Measurements from ENCODE around the gene STK11.

STK11 gene, protein sequence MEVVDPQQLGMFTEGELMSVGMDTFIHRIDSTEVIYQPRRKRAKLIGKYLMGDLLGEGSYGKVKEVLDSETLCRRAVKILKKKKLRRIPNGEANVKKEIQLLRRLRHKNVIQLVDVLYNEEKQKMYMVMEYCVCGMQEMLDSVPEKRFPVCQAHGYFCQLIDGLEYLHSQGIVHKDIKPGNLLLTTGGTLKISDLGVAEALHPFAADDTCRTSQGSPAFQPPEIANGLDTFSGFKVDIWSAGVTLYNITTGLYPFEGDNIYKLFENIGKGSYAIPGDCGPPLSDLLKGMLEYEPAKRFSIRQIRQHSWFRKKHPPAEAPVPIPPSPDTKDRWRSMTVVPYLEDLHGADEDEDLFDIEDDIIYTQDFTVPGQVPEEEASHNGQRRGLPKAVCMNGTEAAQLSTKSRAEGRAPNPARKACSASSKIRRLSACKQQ

DNA sequence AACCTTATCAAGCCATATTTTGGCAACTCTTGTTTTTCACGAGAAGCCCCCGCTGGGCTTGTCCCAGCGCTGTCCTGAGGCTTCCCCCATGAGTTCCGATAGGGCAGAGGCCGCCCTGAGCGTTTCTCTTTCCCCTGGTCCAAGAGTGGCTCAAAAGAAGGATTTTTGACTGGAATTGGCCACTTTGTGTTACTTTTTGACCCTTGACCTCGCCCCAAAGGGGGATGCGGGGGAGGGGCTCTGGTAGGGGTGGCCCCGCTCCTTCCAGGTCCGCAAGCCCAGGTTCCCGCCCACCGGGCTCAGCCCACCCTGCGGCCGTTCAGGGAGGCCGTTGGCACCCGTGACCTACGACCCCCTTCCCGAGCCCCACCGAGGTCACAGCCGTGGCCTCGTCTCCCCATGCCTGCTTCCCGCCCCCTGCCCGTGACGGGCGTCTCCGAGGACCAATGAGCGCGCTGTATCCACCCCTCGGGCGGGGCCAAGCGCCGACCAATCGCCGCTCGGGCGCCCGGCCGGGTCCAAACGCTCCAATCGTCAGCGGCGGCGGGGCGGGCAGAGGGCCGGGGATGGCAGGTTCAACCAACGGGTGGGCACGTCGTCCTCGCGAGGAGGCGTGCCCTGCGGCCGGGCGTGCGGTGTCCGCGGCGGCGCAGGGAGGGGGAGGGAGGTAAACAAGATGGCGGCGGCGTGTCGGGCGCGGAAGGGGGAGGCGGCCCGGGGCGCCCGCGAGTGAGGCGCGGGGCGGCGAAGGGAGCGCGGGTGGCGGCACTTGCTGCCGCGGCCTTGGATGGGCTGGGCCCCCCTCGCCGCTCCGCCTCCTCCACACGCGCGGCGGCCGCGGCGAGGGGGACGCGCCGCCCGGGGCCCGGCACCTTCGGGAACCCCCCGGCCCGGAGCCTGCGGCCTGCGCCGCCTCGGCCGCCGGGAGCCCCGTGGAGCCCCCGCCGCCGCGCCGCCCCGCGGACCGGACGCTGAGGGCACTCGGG is at the start of gene STK11:
Gene STK11 (plus strand): TSS at position 665 of the 986 bp plus-strand sequence. CDS start 1,136 bp downstream, outside the sequence.
- DNase-seq, result peak; percentile 74

DNA sequence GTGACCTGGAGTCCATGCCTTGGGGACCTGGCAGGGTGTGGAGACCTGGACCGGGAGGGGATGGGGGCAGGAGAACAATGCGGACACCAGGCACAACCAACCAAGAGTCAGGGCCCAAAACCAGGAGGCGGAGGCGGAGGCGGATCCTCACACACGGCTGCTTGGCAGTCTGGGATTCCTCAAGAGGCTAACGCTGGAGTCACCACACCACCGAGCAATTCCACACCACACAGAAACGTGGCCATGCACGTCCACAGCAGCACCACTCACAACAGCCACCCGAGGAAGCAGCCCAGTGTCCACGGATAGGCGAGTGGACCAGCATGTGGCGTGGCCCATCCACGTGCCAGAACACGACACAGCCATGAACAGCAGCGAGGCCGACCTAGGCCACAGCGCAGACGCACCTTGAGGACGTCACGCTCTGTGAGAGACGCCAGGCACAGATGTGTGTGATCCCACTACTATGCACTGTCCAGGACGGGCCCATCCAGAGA is 49.2 kb upstream of the STK11 start:
- no peak for DNase-seq

DNA sequence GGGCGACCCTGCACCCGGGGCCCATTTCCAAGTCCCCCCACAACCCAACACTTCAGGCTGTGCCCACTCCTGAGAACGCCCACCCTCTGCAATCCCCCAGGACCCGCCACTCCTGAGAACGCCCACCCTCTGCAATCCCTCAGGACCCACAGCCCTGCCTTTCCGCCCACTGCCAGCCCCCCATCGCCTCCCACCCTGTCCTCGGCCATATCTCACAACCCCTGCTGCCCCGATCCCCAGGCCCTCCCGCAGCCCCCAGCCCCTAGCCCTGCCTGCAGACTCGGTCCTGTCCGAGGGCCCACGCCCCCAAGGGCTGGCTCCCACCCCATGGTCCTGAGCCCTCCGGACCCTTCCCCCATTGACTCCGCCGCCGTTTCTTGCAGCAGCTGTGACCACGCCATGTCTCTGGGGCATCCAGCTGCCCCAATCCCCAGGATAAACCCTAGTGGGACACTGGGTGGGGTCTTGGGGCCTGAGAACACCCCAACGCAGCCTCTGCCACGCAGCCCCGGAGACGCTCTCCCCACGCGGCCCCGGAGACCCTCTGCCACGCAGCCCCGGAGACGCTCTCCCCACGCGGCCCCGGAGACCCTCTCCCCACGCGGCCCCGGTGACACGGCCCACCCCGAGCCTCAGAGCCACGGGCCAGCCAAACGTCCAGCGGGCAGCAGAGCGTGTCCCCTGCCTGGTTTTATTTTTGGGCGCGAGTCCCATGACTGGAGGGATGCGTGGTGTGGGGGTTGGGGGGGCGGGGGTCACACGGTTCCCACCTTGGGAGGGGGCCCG is 48.6 kb upstream of the STK11 start:
- no peak for DNase-seq

DNA sequence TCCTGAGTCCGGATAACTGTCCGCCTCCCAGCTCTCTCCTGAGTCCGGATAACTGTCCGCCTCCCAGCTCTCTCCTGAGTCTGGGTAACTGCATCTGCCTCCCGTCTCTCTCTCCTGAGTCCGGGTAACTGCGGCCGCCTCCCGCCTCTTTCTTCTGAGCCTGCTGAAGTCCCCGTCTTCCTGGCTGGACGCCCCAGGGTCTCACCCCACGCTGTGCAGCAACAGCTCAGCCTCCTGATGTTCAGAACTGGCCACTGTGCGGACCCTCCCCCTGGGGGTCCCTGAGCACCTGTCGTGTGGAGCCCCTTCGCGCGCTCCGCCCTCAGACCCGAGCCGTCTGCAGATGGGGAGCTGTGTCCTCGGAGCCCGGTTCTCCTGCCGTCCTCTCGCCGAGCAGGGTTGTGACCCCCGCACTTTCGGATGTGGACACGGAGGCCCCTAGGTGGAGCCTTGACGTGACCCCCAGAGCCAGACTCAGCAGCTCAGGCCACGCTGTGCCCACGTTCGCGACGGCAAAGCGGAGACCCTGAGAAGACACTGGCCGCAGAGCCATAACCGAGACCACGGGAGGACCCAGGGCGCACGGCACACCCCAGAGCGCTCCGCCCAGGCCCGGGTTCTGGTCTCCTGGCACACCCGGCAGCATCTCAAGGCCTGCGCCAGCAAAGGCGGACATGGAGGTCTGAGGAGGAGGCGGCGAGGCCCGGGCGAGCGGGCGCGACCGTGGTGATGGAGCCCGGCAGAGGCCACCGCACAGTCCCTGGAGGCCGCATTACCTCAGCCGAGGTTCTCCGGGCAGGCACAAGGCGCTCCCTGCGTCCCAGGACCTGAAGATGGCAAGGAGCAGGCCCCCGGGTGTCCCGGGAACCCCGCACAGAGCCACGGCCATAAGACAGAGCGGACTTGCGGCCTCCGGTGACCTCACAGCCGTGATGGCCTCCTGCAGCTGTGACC is 47.4 kb upstream of the STK11 start:
- no peak for DNase-seq

DNA sequence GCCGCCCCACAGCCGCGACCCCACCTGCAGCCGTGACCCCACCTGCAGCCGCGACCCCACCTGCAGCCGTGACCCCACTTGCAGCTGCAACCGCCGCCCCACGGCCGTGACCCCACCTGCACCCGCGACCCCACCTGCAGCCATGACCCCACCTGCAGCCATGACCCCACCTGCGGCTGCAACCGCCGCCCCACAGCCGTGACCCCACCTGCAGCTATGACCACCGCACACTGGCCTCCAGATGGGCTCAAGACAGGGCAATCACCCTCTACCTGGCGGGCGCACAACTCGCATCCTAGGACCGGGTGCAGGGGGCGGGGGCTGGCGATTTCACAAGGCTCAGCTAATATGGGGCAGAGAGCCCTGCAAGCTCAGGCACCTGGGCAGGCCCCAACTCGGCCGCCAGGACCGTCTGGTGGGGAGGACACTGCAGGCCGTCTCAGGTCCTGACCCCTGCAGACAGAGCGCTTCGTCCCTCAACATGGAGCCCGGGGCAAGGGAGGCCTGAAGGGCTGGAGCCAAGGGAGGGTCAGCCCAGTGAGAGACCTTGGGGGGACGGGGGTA is 46.6 kb upstream of the STK11 start:
- no peak for DNase-seq

DNA sequence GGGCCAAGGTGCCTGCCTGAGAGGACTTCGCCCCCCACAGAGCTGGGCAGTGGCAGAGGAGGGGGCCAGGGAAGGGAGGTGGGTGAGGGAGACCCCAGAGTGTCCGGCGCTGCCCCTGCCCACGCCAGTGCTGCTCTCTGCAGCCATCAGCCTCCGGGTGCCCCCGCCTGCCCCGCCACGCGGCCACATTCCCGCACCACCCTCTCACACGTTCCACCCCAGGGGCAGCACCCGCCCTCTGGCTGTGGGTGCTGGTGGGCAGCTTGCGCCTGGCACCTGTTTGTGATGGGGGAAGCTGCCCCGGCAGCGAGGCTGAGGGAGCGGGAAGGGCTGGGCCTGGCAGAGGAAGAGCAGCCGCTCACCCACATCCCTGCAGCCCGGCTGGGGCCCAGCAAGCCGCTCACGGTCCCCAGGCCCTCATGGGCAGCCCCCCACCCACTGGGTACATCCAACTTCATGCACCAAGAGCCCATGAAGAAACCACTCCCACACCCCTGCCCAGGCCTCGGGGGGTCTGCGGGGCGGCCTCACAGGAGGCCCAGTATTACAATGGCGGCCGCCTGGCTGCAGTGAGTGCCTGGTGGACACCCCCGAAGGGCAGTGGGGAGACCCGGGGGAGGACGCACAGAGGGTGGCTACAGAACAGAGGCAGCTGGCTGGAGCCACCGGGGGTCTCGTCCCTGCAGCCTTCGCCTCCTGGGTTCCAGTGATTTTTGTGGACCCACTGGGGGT is 45.5 kb upstream of the STK11 start:
- no peak for DNase-seq

DNA sequence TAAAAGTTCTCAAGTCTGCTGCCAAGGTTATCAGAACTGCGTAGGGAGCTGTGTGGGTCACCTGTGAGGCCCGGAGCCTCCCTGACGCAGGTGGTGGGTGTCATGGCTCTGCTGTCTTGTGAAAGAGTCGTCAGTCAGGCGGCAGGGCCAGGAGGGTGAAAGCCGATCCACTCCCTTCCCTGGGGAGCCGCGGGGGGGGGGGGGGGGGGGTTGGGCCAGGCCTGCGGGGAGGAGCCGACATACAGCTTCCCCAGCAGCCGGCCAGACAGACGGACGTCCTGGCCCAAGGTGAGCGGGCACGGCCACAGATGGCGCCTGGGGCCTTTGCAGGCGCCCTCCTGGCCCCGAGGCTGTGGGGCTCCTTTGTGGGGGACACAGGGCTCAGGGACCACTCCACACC is 43.9 kb upstream of the STK11 start:
- DNase-seq, result no peak

DNA sequence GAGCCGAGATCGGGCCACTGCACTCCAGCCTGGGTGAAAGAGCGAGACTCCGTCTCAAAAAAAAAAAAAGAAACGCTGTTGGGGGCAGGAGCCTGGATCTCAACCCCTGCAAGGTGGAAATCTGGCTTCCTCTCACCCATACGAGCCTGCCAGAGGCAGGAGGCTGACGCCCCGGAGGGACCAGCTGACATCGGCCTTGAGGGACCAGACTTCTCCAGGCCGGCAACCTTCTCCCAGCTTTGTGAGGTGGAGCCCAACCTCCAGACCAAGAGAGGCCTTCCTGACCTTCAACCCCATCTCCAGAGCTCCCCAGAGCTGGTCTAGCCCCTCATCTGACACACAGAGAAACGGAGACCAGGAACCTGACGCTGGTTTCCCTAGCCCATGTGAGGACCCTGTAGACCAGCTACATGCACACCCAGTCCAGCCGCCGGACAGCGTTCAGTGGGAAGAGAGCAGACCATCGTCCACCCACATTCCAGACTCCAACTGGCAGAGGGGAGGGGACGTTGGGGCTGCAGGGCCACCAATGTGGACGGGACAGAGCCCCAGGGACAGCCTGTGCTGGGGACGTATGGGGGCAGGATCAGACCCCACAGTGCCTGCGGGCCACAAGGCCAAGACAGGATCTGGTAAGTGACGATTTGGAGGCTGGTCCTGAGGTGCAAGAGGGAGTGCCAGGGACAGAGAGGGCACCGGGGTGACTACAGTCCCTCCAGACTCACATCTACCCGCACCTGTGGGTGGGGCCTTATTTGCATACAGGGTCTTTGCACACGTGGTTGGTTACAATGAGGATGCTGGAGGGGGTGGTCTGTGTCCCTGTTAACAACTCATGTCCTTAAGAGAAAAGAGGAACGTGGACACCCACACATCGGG is 42.9 kb upstream of the STK11 start:
- DNase-seq, result no peak

DNA sequence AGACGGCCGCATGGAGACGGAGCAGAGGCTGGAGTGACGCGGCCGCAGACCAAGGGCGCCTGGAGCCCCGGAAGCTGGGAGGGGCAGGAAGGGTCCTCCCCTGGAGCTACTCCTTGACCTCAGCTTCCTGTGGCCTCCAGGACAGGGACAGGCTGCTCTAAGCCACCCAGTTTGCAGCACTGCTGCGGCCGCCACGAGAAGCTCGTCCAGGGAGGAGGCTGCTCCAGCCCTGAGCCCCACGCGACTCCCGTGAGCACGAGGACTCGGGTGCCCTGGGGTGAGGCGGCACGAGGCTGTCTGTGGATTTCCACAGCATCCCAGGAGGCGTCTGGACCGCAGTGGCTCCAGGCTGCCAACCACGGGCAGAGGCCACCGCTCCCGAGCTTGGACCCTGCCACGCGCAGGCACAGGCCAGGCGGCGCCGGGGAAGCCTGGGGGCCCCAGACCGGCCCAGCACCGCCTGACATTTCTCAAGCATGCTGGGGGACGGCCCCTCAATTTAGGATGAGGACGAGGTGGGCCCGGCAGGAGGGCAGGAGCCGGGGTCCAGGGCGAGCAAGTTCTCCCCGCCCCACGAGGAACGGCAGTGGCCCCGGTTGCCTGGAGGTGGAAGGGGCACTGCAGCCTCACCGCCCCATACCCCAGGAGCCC is 42.2 kb upstream of the STK11 start:
- DNase-seq, result no peak

DNA sequence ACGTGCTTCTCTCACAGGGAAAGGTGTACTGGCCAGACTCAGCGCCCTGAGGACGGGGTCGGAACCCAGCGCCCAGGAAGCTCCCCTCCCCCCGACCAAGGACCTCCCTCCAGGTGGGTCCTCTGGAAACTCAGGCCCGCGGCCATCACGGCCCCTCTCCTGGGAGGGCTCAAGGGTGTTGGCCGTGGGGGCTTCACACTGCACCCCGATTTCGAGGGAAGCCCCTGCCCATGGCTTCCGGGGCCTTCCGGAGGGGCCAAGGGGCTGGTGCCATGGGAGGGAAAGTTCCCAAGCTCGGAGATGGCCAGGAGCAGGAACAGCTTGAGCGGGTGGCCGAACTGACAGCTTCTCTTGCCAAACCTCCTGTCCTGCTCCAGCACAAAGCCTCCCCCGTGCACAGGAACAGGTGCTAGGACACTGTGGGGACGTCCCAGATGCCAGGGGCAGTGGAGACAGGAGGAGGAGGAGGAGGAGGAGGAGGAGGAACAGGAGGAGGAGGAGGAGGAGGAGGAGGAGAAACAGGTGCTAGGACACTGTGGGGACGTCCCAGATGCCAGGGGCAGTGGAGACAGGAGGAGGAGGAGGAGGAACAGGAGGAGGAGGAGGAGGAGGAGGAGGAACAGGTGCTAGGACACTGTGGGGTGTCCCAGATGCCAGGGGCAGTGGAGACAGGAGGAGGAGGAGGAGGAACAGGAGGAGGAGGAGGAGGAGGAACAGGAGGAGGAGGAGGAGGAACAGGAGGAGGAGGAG is 41.5 kb upstream of the STK11 start:
- no peak for DNase-seq

DNA sequence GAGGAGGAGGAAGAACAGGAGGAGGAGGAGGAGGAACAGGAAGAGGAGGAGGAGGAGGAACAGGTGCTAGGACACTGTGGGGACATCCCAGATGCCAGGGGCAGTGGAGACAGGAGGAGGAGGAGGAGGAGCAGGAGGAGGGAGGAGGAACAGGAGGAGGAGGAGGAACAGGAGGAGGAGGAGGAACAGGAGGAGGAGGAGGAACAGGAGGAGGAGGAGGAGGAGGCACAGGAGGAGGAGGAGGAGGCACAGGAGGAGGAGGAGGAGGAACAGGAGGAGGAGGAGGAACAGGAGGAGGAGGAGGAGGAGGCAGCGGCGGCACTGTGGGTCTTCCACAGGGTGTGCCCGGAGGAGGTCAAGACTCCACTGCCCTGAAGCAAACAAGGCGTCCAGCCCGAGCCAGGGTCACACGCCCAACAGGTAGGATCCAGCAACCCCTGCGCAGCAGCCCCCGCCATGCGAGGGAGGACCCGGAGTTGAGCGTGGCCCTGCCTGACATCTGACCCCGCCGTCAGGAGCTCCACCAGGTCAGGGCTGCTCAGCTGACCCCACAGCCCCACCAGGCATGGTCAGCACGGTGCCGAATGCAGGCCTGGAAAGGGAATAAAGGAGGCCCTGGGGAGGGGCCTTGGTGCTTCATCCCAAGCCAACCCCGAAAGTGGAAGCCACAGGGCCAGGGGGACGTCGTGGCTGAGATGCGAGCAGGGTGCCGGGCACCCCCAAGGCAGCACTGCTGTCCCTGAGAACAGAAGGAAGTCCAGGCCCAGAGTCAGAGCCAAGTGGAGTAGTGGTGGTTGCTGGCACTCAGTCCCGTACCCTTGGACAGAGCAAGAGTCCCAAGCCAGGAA is 40.7 kb upstream of the STK11 start:
- no peak for DNase-seq

DNA sequence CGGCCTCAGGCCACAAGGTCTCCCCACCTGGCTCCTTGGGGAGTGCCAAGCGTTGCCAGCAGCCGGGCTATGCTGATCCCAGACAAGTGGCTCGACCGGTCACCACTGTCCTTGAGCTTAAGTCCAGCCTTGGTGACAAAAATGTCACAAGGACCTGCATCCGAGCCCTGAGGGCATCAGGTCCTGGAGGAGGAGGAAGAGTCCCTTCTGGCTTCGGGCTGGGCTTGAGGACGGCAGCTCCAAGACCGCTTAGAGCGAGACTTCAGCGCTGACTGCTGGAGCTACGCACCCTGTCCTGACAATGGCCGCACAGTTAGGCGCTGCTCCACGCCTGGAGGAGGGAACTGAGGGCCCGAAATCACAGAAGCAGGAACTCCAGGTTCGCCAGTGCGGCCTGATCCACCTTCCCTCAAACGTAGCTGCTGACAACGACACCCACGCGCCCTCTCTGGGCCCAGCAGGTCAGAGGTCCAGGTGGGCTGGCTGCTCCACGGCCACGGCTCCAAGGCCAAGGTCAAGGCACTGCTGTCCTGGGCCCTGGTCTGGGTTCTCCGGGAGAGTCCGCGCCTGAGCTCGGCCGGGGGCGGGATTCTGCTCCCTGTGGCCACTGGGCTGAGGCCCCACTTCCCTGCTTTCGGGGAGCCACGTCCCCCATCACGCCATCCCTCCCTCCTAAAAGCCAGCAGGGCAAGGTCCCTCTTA is 38.6 kb upstream of the STK11 start:
- DNase-seq, result no peak

DNA sequence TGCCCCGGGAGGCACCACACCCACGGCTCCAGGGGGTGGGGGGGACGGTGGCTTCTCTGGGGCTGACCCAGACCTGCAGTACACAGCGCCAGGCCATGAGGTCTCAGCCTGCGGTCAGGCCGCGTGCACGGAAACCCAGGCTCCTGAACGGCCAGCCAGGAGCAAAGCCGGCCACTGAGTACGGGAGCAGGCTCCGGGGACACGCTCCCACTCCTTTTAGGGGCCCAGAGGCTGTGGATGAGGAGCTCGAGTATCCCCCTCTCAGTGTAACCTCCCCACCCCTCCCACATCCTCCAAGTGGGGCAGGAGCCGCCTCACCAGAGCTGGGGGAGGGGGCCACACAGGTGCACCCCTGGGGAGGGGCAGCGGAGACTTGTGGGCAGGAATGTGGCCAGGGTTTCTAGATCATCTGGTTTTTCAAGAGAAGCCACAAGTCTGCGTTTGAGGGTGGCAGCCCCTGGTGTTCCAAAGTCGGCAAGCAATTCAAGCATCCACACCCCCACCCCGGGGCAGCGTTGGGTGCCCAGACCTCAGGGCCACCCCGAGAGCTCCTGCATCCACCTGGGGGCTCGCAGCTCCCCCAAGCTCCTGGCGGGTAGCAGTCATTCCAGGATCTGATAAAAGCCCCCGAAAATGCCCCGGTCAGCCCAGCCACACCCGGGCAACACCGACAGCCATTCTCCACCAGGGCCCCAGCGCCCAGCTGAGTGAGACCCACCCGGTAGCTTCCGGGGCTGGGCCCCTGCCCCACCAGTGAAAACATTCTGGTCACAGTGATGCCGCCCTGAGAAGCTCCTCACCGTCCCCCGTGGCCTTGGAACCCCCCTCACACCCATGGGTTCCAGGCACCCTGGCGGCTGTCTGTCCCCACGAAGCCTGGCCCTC is 37.6 kb upstream of the STK11 start:
- DNase-seq, result no peak

DNA sequence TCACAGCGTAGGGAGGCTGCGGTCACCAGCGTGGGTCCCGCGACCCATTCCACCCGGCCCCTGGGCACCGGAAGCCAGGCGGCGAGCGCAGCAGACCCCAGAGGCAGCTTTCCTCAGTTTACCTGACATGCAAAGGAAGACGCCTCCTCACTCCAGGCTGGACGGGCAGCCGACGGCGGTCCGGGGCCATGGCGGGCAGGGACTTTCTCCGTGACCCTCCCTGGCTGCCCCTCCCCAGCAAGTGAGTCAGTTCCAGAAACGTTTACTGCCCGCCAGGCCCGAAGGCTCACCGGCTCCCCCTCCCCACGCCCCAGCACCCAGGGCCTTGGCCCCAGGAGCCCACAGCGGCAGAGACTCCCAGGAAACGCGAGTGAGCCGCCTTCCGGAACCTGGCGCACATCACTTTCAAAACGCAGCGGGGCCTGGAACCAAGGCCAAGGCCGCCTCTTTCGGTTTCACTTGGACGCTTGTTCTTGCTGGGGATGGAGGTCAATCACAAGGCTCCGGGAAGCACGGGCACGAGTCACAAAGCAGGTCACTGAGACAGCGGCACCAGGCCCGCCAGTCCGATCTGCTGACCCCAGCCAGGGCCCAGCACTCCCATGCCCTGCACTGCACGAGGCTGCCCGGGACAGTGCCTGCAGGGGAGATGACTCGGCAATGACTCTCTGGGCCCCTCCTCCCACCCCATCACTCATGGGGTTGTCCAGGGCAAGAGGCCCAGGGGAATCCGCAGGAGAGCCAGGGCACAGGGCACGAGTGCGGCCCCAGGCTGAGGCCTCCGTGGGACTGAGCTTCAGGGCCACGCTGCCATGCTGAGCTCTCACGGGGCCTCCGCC is 36.8 kb upstream of the STK11 start:
- DNase-seq, result no peak

Data from NCI-H748 treated with DMSO at 0.1 percent for 48 hours (cell line).